GM19099 (cell line): Measurements from ENCODE around the gene RGL2.

Source experiments
- POLR2A ChIP-seq: IDR thresholded peaks from 3 replicates; pipeline ENCODE4 v1.6.1; 2011; ENCODE audit warnings: low read depth; ENCODE audit not compliant: insufficient read length; ENCODE audit errors: extremely low read depth

The RGL2 gene

GRCh38 chr6:33298773-33299236 is at the start of gene RGL2:
Gene RGL2, minus strand, starts transcription at chr6:33298942. Its CDS starts 332 bp downstream, at chr6:33298610.
- TF ChIP-seq POLR2A: no peak

- no peak for TF ChIP-seq POLR2A
These were observed 49.1 kb upstream of the RGL2 start for GRCh38 chr6:33347816-33348215.

DNA sequence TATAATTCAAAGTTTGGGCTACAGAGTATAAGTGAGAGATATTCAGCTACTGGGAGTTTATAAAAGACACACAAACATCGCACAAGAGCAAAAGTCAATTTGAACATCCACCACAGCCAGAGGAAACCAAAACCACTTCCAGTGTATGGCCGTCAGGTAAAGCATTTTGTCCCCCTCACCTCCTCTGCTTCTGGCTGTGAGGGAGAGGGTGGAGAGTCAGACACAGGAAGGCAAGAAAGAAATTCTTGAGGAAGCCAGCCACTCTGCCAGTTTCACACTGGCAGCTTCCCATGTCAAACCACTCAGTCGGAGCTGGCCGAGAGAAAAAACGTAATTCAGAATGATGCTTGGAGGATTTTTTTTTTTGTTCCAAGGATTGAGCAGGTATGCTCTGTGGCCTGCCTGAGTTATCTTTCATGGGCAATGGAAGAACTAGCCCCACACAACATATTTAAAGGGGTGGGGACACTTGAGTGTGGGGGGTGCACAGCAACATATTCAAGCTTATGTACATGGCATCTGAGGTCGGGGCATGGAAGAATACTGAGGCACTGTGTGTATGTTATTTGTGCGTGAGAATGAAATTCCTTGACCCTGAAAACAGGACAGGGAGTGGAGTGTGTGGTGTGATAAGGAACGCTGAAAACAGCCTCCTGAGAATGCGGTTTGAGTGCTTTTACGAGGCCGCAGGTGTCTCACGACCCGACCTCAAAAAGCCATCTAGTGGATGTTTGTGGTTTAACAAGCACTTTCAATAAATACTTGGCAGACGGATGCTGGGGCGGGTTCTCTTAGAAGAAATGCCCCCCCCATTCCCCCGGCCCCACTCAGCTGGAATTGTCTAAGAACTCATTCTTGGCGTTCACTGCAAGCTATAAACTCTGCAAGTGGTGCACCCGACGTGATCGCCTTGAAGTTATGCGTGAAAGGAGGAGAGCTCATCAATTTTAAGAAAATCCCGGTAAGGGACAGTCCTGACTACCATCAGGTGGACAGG is 46.3 kb upstream of the RGL2 start:
- no peak for TF ChIP-seq POLR2A

DNA sequence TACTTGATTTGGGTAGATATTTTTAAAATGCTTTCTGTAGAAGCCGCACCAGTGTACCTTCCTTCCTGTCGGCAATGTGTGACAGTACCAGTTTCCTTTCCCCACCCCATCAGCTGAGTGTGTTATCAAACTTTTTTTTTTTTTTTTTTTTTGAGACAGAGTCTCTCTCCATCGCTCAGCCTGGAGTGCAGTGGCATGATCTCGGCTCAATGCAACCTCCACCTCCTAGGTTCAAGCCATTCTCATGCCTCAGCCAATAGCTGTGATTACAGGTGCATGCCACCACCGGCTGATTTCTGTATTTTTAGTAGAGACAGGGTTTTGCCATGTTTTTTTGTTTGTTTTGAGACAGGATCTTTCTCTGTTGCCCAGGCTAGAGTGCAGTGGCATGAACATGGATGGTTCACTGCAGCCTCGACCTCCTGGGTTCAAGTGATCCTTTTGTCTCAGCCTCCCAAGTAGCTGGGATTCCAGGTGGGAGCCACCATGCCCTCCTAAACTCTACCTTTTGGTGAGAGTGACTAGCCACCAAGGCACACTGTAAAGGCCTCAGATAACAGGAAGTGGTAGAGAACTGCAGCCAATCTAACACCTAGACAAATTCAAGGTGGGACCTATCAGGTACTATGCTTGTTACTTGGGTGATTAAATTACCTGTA is 45.3 kb upstream of the RGL2 start:
- no peak for TF ChIP-seq POLR2A

DNA sequence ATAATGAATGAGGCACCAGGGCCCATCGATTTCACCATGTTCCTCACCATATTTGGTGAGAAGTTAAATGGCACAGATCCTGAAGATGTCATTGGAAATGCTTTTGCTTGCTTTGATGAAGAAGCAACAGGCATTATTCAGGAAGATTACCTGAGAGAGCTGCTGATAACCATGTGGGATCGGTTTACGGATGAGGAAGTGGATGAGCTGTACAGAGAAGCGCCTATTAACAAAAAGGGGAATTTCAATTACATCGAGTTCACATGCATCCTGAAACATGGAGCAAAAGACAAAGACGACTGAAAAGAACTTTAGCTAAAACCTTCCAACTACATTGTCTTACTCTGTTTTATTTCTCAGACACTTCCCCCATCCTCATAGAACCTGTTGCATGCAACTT is 40.5 kb upstream of the RGL2 start:
- TF ChIP-seq POLR2A: no peak

DNA sequence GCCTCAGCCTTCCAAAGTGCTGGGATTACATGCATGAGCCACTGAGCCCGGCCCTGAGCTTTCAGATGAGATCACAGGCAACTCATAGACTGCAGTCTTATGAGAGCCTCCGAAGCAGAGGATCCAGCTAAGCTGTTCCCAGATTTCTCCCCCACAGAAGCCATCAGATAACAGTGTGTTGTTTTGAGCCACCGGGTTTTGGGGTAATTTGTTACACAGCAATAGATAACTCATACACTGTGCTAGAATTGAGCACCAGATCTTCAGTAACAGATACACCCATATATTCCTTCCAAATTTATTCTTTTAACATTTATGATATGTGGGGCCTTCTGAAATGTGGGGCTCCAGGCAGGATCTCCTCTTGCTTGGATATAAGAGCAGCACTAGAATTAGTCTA is 37.8 kb upstream of the RGL2 start:
- TF ChIP-seq POLR2A: no peak

- no peak for TF ChIP-seq POLR2A
These were observed 37.2 kb upstream of the RGL2 start for GRCh38 chr6:33335916-33336315.

DNA sequence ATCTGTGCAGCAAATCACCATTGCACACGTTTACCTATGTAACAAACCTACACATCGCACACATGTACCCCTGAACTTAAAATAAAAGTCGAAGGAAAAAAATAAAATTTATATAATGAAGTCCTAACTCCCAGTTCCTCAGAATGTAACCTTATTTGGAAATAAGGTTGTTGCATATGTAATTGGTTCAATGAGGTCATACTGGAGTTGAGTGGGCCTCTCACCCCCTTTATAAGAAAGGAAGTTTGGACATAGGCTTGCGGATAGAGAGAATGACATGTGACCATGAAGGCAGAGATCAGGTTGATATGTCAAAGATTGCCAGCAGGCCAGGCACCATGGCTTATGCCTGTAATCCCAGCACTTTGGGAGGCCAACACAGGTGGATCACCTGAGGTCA is 34.9 kb upstream of the RGL2 start:
- TF ChIP-seq POLR2A: no peak

DNA sequence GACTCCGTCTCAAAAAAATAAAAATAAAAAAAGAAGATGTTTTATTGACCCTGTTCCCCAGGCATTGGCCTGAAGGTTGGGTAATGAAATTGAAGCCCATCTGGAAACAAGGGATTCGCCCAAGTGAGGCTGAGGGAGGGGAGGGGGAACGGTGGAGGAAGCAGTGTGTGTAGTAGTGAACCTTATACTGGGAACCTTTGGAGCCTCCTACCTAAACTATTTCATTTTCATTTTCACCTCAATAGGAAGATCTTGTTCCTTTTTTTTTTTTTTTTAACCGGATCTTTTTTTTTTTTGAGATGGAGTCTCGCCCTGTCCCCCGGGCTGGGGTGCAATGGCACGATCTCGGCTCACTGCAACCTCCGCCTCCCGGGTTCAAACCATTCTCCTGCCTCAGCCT is 32.0 kb upstream of the RGL2 start:
- TF ChIP-seq POLR2A: no peak

- TF ChIP-seq POLR2A: no peak
These were observed 30.3 kb upstream of the RGL2 start for GRCh38 chr6:33329058-33329457.

DNA sequence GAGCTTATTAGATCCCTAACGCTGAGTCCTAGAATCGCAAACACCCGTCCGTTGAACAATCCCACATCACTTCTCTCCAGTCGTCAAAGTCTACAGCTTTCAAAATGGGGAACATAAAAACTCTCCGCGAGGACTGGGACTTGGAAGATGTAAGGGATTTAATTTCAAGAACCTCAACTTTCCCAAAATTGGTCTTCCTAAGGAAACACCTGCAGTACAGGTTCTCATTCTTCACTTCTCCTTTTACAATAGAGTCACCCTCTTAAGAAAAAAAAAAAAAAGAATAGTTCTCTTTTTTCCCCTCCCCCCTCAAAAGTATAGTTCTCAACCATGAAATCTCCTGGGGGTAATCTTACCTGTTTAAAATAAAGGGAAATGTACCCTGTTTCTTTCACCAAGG is 25.4 kb upstream of the RGL2 start:
- no peak for TF ChIP-seq POLR2A

- TF ChIP-seq POLR2A: no peak
These were observed 24.8 kb upstream of the RGL2 start for GRCh38 chr6:33323623-33323948.

- TF ChIP-seq POLR2A: no peak
These were observed 22.5 kb upstream of the RGL2 start for GRCh38 chr6:33321227-33321626.

DNA sequence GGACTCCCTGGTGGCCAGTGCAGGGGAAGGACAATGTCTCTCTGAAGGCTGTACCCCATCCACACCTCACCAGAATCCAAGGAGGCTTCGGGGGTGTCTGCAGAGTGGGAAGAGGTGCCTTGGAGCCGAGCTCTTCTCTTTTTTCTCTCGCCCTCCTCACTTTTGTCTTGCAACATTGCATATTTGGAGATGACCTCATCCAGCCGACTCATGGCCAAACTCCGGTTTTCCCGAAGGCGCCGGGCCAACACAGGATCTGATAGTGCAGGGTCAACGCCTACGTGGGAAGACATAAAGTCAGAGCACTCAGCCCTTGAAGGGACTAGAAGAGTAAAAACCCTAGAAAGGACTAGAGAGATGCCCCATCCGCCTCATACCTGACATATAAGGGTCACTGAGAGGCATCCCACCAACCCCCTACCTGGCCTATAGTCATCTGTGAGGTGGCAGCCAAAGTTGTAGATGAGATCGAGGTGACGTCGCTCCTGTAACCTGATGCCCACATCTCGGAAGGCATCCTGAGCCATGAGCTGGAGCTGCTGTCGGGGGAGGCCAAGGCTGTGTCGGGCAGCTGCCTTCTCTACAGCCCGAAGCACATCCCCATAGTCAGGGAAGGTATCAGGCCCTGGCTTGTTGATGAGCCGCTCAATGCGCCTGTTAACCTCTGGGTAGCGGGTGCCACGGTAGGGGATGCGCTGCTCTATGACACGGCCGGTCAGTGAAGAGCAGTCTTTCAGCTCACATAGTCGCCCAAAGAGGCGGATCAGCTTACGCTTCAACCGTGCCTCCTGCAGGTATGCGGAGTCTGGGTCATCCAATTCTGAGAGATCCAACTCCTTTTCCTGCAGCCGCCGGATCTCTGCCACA is 21.8 kb upstream of the RGL2 start:
- TF ChIP-seq POLR2A: no peak

DNA sequence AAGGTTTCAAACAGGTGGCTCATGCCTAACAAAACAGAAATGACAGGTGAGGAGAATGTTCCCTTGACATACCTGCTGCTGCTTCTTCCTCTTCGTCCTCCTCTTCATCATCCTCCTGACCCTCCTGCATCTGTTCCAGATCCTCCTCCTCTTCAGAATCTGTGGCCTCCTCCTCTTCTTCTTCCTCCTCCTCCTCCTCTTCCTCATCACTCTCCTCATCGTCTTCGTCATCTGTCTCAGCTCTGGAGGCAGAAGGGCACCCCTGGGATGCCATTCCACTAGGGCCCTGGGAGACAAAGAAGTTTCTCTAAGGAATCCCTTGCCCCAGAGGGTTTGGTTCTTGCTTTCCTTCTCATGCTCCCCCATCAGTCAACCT is 21.2 kb upstream of the RGL2 start:
- TF ChIP-seq POLR2A: no peak

GRCh38 chr6:33318426-33319073 is 19.8 kb upstream of the RGL2 start:
- TF ChIP-seq POLR2A: no peak
